LNCAP (cell line): ENCODE results near the gene SPSB4.

Experiments
- CTCF ChIP-seq: fragments of 450-650 bp; IDR thresholded peaks from 2 replicates; pipeline ENCODE4 v1.5.1; 2017; ENCODE audit warnings: mild to moderate bottlenecking

Gene SPSB4

DNA sequence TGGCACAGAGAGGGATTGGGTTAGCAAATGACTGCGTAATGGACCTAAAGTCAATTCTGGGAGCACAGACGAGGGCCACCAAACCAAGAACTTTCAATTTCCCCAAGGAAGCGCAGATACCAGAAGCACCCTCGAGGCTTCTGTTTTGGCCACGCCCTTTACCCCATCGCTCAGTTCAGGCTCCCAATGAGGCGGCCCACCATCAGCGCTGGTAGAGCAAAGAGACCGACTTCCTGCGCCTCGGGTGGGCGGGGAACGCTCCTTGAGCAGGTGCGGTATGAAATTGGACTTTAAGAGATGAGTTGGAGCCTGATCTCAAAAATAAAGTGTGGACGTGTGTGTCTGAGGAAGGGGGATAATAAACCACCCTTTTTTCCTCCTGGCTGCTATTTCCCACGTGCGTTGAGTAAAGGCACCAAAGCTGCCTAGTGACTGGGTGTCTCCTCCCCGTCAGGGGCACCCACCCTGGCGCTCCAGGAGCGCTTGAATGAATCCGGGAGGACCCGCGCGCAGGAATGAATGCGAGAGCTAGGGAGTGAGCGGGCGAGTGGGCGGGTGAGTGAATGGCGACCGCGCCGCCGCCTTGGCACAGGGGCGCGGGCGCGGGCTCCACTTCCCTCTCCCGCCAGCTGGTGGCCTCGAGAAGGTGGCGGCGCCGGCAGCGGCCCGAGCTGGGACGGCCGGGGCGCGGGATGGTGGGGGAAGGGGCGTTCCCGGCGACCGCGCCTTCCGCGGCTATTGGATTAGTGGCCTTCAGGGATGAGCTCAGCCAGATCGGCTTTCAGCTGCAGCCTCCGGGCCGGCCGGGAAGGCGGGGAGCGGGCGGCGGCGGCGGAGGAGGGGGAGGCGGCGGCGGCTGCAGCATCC is at the start of gene SPSB4:
Gene SPSB4 (plus strand): TSS at position 772 of the 867 bp plus-strand sequence. CDS start 14,758 bp downstream, outside the sequence.
- TF ChIP-seq CTCF = peak; percentile 42

DNA sequence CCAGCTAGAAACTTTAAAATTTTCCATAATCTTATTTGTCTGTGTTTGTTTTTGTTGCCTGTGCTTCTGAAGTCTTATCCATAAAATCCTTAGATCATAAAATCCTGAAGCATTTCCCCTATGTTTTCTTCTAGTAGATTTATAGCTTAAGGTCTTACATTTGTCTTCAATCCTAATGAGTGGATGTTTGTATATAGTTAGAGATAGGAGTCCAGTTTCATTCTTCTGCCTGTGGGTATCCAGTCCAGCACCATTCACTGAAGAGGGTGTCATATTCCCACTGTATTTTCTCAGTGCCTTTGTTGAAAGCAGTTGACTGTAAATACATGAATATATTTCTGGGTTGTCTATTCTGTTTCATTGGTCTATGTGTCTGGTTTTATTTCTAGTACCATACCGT is 44.8 kb upstream of the SPSB4 start:
- TF ChIP-seq CTCF = no peak

DNA sequence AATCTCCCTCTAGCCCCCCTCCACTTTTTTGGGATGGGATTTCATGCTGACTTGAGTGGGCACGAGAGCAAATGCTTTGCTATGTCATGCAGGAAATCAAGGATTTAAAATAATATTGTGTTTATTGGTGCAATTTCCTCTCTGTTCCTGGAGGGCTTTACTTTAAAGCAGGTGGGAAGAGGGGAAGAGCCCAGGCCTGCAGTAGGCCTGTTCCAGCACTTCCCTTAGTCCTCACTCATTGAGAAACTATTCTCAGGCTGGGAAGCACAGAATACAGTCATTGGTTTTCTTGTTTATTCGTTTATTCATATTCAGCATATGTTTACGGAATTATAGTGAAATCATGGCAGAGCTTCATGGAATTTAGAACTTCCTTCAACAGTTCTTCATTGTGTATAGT is 41.7 kb upstream of the SPSB4 start:
- TF ChIP-seq CTCF = no peak

DNA sequence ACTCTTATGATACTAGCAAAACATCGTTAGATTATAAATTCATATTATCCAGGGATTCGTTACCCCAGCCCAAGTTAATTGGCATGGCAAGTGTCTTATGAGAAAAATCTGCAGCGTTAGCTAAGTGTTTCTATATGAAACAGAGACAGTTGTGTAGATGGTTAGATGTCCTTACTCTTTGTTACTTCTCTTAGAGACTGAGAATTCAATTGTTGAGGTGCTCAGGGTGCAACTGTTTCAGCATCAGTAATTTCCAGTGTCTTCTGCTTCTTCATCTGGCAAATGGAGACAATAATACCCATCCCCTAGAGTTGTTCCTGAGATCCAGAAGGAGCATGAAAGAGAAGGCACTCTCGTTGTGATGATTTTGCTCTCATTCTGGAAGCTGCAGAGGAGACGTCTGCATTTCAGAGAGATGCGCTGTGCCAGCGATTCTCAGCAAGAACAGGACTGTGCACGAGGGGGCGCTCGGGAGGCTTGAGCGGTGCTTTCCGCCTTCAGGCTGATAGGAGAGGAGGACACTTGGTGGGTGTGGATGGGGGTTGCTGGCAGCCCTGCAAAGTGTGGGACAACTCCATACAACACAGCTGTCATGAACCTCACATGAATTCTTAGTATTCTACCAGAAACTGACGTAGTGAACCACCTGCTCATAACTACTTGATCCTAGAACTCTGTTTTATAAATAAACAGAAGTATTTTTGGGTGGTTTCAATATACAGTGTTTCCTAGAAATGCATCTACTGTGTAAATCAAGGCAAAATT is 39.7 kb upstream of the SPSB4 start:
- TF ChIP-seq CTCF = peak; percentile 88

- no peak for TF ChIP-seq CTCF
Measured at GRCh38 chr3:141011997-141012262, 39.2 kb upstream of the SPSB4 start.

- TF ChIP-seq CTCF = no peak
Measured at GRCh38 chr3:141012571-141012970, 38.6 kb upstream of the SPSB4 start.

GRCh38 chr3:141015481-141015880 is 35.7 kb upstream of the SPSB4 start:
- no peak for TF ChIP-seq CTCF
